ENCODE data around the gene NDUFB6.

DNA sequence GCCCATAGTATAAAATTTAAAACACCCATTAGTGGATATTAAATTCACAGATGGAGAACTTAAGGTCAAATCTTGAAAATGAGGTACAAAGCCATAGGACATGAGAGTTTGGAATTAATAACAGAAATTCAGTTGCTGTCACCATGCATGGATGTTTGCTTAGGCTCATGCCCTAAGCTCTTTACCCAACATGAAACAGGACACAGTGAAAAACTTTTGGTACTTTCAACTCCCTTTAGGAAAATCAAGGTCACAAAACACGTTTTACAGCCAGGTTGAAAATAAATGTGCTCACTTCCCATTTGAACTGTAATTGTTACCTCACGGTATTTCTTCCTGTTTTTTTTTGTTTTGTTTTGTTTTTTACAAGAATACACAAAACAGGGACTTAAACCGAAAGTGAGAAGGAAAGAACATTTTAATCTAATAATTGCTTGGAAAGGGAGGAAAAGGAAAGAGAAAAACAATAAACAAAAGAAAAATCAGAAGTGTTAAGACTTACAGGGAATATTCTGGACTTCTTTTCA, 14.5 kb downstream of the NDUFB6 start:
- TF ChIP-seq, protein P1, sequence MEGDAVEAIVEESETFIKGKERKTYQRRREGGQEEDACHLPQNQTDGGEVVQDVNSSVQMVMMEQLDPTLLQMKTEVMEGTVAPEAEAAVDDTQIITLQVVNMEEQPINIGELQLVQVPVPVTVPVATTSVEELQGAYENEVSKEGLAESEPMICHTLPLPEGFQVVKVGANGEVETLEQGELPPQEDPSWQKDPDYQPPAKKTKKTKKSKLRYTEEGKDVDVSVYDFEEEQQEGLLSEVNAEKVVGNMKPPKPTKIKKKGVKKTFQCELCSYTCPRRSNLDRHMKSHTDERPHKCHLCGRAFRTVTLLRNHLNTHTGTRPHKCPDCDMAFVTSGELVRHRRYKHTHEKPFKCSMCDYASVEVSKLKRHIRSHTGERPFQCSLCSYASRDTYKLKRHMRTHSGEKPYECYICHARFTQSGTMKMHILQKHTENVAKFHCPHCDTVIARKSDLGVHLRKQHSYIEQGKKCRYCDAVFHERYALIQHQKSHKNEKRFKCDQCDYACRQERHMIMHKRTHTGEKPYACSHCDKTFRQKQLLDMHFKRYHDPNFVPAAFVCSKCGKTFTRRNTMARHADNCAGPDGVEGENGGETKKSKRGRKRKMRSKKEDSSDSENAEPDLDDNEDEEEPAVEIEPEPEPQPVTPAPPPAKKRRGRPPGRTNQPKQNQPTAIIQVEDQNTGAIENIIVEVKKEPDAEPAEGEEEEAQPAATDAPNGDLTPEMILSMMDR (conservative IDR thresholded peaks at IDR 0.05 in 1 of 2, IDR thresholded peaks at IDR 0.05 in 1 of 2; ENCODE audit: low read depth in 1 of 2, low read length in 2 of 2), result no peak
- TF ChIP-seq EZH2 (IDR thresholded peaks at IDR 0.05; ENCODE audit: low read length, missing control alignments), result no peak

All from fibroblast of lung (primary cell).